ENCODE measurements around the gene IL17D.

IL17D gene, protein sequence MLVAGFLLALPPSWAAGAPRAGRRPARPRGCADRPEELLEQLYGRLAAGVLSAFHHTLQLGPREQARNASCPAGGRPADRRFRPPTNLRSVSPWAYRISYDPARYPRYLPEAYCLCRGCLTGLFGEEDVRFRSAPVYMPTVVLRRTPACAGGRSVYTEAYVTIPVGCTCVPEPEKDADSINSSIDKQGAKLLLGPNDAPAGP

DNA sequence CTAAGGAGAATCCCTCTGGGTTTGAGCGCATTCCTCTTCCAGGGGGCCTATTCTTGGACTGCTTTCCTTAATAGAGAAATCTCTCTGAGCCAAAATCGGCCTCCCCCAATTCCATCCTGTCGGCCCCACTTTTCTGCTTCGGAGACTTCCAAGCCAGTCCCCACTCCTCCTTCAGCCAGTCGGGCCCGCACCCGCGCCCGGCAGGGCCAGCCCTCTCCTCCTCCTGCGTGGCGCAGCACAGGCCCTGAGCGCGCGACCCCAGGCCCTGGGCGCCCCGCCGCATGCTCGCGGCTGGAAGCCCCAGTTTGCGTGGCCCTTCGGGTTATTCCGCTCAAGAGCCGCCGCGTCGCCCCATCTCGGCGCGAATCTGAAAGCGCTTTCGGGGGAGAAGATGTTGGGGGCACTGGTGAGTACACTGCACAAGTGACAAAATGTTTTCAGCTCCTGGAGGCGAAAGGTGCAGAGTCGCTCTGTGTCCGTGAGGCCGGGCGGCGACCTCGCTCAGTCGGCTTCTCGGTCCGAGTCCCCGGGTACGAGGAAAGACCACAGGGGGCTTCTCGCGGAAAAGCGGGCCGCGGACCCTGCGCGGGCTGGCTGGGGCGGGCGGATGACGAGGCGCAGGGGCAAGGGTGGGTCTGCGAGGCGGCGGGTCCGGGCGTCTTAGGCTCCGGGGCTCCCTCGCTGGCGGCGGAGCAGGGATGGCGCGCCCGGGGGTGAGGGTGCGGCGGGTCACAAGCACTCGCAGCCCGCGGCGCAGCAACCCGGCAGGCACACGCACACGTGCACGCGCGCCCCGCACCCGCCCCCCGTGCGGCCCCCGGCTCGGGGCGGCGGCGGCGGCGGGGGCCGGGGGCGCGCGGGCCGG, at the start of gene IL17D:
TSS of gene IL17D (plus strand) at position 785 of the 865 bp plus-strand sequence. CDS start 303 bp downstream, outside the sequence.
- no peak for DNase-seq (ENCODE audit: low read depth)
- TF ChIP-seq, protein P1, sequence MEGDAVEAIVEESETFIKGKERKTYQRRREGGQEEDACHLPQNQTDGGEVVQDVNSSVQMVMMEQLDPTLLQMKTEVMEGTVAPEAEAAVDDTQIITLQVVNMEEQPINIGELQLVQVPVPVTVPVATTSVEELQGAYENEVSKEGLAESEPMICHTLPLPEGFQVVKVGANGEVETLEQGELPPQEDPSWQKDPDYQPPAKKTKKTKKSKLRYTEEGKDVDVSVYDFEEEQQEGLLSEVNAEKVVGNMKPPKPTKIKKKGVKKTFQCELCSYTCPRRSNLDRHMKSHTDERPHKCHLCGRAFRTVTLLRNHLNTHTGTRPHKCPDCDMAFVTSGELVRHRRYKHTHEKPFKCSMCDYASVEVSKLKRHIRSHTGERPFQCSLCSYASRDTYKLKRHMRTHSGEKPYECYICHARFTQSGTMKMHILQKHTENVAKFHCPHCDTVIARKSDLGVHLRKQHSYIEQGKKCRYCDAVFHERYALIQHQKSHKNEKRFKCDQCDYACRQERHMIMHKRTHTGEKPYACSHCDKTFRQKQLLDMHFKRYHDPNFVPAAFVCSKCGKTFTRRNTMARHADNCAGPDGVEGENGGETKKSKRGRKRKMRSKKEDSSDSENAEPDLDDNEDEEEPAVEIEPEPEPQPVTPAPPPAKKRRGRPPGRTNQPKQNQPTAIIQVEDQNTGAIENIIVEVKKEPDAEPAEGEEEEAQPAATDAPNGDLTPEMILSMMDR (IDR thresholded peaks at IDR 0.05; ENCODE audit: low read depth, low read length, missing control alignments), result no peak
- peak within 1 kb of the TSS; percentile 84 for H3K4me3 ChIP-seq (ENCODE audit: low read depth, low read length)

DNA sequence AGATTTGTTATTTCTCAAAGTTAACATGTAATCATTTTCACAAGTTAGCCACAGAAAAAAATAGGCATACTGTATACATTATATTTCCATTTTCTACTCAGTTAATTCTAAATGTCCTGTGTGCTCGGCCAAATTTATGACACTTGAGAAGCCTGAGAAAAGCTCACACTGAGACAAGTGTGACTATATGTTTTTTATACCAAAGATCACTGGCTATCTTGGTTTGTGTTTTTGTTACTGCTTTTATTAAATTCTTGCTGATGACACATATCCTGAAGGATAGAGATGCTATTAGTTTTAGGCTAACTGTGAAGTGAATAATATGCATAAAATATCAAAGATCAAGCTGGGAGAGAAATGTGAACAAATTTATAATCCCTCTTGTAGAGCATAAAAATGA, 49.3 kb upstream of the IL17D start:
- no peak for DNase-seq (ENCODE audit: low read depth)
- TF ChIP-seq, protein P1 (IDR thresholded peaks at IDR 0.05; ENCODE audit: low read depth, low read length, missing control alignments), result no peak
- H3K4me3 ChIP-seq (ENCODE audit: low read depth, low read length), result no peak overlapping the region

- TF ChIP-seq, protein P1 (IDR thresholded peaks at IDR 0.05; ENCODE audit: low read depth, low read length, missing control alignments), result no peak
- H3K4me3 ChIP-seq (ENCODE audit: low read depth, low read length), result no peak overlapping the region
- no peak for DNase-seq (ENCODE audit: low read depth)
Measured at GRCh38 chr13:20658451-20659040, 45.0 kb upstream of the IL17D start.

GRCh38 chr13:20664351-20664750, 39.1 kb upstream of the IL17D start:
- TF ChIP-seq, protein P1 (IDR thresholded peaks at IDR 0.05; ENCODE audit: low read depth, low read length, missing control alignments), result no peak
- no peak overlapping the region for H3K4me3 ChIP-seq (ENCODE audit: low read depth, low read length)
- no peak for DNase-seq (ENCODE audit: low read depth)

- DNase-seq (ENCODE audit: low read depth), result no peak
- TF ChIP-seq, protein P1 (IDR thresholded peaks at IDR 0.05; ENCODE audit: low read depth, low read length, missing control alignments), result no peak
- no peak overlapping the region for H3K4me3 ChIP-seq (ENCODE audit: low read depth, low read length)
Measured at GRCh38 chr13:20666948-20667347, 36.6 kb upstream of the IL17D start.

GRCh38 chr13:20667857-20668437, 35.6 kb upstream of the IL17D start:
- H3K4me3 ChIP-seq (ENCODE audit: low read depth, low read length), result no peak overlapping the region
- TF ChIP-seq, protein P1 (IDR thresholded peaks at IDR 0.05; ENCODE audit: low read depth, low read length, missing control alignments), result no peak
- DNase-seq (ENCODE audit: low read depth), result no peak
